D341Med (cell line): ENCODE data around the gene FLAD1.

Source experiments
- DNase-seq: peaks from one replicate; pipeline ENCODE4 v3.0.0; 2012; ENCODE audit warnings: low spot score

The FLAD1 gene

DNA sequence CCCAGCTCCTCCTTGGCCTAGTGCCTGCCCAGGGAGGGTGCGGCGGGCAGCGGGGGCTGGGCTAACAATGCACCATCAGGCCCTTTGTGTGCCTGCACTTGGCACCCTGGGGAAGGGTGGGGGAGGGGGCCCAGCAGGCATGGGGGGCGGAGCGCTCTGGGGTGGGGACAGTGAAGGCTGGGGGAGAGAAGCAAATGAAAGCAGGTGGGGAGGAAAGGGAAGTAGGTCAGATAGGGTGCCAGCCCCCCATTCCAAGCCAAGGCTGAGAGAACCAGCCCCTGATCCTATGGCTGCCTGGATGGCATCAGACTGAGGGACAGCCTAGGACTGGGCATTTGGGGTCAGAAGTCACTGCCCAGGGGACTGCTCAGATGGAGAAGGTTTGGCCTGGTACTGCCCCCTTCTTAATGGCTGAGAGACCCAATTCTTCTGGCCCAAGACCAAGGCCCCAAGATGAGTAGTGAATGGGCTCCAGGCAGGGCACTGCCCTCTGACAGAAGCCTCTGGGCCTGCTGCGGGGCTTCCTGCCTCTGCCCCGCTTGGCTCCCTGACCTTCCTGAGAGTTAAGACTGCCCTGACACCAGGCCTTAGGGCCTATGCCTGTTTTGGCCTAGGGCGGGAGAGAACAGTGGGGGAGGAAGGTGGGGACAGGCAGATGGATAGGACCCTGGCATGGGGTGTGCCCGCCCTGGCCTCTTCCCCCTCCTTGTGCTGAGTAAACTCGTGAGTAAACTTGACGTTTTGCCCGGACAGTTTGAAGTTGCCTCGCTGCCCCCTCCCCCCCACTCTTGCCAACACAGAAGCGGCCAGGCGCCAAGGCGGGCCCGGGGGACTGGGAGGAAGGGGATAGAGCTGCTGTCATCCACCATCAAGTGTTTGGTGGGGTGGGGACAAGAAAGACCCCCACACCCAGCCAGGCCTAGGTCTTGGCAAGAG, 22.2 kb downstream of the FLAD1 start:
- no peak for DNase-seq

DNA sequence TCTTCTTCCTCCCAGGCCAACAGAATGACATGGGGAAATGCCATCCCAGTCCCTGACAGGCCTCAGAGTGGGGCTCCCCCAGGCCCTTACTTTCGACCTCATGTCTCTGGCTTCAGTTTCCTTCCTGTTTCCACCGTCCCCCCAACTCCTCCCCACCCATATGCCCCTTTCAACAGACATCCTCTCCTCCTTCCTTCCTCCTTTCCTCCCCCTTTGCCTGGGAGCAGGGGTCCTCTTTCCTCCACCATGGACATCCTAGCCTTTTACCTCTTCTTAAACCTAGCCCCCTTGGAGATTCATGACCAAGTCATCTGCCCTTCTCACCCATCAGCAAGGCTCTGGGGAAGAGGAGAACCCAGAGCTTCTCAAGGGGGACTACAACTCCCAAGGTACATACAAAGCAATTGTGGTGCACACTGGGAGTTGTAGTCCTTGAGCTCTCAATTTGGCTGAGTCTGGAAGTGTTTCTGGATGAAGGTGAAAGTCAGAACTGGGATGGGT, 23.5 kb downstream of the FLAD1 start:
- no peak for DNase-seq

DNA sequence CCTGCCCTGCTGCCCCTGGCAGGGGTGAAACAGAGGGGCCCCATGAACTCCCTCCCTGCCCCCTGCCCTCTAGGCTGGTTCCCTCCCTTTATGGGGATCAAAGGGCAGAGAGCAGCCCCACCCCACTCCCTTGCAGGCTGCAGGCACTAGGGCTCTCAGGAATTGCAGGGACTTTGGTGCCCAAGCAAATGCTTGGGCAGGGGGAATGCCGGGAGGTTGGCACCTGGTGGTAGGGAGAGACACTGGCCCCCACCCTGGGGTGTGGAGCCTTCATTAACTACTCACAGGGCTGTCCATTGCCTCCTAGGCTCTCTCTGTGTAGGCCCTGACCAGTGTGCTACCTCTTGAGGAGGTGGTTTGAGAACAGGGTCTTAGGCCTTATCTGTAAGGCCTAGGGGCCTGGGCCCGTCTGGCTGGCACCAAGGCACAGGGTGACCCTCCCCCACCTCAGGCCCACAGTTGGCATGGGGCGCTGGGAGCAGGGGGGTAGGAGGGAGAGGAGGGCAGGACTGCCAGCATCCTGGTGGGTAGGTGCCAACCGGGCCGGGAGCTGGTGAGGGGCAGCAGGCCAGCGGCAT, 24.2 kb downstream of the FLAD1 start:
- DNase-seq, result no peak

DNA sequence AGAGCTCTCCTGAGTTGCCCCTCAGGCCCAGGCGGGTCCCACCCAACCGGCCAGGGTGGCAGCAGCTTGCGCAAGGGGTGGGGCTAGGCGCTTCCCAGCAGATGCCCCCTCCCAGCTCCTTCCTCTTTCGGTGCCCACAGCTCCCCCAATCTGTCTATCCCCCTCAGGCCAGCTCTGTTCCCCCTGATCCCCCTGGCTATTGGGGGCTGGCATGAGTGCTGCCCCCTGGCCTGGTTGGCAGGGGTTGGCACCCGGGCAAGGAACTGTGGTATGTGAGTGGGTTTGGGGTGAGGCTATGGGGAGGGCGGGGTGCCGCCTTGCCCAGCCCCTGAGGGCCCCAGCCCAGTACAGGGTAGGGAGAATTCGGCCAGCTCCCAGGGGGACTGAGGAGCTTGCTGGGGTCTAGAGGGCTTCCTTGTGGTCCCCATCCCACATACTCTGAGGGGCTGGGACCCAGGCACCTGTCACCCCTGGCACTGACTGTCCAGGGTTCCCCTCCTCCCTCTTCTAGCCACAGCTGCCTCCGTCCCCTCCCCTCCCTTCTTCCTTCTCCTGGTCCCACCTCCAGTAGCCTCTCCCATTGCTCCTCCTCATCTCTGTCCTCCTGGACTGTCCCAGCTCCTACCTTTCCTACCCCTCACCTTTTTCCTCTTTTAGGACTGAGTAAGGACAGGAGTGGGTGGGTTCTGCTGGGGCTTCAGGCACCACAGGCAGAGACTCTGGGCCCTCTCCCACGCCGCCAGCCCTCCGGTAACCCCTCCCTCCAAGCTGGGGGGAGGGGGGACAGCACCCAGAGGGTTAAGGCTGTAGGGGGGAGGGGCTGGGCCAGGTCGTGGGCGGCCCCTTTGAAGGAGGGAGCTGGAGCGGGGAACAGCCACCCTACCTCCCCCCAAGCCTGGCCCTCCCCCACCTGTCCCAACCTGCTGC, 25.1 kb downstream of the FLAD1 start:
- no peak for DNase-seq

DNA sequence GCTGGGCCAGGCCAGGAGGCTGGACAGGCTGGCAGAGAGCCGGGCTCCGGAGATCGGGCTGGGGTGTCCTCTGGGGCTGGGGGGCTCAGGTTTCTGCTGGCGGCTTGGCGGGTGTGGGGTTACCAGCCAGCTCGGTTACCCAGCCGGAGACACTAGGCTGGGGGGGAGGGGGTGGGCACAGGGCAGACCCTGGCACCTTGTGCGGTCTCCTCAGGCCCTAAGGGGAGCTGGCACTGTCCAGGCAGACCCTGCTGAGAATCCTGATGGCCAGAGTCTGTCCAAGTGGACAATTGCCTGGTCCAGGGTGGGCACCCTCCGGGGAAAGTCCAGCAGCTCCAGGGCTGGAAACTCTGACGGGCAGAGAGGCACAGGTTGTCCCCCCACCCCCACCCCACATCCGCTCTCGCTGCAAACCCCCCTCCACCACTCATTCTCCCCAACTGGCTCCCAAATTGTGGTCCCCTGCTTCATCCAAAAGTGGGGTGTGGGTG, 26.1 kb downstream of the FLAD1 start:
- DNase-seq, result no peak

DNA sequence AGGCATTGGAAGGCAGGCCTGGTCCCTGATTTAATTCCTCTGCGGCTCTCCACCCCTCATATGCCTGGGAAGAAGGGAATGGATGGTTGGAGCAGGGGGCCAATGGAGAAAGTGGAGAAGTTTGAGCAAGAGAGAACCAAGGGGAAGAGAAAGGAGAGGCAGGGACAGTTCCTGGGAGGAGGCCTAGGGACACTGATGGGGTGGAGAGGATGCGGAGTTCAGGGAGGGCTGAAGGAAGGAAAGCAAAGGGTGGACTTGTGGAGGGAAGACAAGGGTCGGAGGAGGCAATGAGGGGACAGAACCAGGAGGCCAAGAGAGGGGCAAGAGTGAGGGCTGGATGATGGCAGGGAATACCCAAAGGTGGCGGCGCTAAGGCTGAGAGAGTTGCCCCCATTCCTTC, 26.6 kb downstream of the FLAD1 start:
- DNase-seq, result no peak

DNA sequence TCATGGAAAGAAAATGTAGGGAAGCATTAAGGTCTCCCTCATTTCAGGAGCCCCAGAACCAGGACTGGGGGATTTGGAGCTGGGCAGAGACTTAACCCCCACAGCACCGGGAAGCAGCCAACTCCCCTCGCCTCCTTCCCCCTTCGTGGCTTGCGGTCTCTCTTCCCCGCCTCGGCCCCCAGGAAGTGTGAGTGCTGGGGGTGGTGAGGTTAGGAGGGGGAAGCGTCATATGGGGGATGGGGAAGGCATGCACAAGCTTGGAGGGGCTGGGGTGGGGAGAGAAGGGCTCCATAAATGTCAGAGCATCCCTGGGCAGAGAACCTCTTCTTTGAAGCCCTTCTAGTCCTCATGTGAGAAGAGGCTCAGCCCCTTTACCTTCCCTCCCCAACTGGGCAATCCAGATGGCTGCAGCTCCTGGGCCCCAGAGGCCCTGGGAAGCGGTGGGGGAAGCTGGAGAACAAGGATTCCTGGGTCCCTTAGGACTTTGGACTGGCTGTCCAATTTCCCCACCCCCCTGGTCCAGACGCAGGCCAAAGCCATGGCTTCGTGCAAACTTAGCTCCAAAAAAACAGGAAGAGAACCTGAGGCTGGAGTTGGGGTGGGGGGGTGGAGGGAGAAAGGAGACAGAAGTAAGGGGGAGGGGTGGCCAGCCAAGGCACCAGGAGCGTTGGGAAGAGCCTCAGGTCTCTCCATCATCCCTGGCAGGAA, 27.2 kb downstream of the FLAD1 start:
- no peak for DNase-seq

DNA sequence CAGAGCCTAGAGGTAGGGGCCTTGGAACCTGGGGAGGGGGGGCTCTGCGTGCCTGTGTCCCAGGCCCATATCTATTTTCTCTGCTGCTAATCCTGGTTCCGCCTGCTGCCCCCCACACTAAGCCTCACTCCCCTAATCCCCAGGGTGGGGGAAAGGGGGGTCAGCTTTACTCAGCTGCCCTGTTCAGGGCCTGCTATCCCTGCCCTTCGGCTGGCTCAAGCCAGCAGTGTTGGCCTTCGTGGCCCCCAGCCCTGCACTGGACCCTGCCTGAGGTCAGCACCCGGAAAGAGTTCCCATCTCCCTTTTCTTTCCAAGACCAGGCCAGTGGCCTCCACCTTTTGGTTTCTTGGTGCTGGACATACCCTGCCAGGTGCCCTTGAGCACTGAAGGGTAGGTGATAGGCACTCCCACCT, 27.9 kb downstream of the FLAD1 start:
- DNase-seq, result peak; percentile 61

DNA sequence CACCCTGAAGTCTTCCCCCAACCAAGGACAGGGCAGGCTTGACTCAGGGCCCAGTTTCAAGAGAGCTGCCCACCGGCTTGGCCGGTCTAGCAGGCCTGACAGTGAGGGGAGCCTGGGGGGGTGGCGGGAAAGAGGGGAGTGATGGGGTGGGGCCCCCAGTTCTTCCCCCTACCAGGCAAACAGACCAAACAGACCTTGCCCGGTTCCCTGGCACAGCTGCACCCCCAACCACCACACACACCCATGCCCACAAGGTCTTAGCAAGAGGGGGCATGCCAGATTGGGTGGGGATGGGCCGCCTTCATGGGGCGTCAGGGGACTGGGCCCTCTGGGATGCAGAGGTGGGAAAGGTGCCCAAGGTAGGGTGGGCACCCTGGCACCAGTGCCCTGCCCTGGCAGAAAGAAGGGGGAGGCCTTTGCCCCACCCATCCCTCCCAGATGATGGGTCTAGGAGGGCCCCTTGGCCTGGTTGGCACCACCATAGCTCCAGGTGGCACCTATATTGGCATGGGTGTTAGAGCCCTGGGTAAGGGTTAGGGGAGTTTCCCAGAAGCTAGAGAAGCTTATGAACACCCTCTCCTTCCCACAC, 28.4 kb downstream of the FLAD1 start:
- DNase-seq, result no peak

DNA sequence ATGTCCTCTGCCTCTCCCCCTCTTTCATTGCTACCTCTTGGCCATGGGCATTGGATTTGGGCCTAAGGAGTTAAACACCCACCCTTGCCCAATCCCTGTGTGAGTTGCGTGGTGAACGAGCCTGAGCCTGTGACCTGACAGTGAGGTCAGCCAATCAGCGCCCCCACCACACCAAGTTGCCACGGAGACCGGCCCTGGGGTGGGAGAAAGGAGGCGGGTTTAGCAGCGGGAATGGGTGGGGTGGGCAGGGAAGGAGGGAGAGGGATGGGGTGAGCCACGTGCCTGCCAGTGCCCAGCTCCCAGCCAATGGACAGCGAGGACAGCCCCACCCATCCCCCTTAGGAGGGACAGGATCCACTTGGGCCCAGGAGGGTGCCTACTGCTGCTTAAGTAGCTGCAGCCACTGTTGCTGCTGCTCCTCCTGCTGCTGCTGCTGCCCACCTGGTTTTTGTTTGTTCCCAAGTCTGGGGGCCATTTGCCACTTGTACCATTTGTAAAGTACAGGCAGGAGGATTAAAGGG, 28.9 kb downstream of the FLAD1 start:
- DNase-seq, result peak; percentile 96

GRCh38 chr1:155012776-155013602, 29.8 kb downstream of the FLAD1 start:
- DNase-seq, result no peak

DNA sequence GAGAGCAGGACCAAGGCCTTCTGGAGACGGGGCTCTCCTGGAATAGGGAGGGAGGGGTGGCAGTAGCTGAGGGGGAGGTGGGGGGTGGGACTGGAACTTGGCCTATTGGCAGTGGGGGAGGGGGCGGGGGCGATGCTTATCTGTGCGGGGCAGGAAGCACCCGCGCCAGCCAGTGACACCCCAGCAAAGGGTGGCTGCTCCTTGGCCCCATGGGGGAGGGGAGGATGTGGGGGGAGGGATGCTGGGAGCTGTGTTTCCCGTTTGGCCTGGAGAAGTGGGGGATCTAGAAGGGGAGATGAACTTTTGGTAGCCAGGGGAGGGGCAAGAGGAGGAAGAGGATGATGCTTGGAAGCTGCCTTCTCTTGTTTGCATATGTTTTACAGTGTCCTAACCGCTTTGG, 30.5 kb downstream of the FLAD1 start:
- DNase-seq, result no peak

- no peak for DNase-seq
Measured at GRCh38 chr1:155014709-155015508, 31.8 kb downstream of the FLAD1 start.

DNA sequence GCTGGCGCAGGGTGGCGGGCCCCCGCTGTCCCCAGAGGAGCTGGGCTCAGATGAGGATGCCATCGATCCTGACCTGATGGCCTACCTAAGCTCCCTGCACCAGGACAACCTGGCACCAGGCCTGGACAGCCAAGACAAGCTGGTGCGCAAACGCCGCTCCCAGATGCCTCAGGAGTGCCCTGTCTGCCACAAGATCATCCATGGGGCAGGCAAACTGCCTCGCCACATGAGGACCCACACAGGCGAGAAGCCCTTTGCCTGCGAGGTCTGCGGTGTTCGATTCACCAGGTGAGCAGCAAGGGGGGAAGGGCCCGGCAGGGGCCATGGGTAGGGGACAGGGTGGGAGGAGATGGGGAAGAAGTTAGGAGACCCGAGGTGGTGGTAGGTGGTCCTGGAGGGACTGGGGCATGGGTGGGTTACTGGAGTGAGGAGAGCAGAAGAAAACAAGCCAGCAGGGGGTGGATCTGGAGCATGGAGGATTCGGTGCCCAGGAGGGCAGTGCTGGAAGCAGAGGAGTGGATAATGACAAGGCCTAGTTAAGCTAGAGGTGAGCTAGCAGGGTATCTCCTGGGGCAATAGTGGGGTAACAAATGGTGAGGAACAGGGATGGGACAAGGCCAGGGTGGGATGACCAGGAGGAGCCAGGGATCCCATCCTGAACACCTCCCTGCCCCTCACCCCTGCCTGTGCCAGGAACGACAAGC, 32.5 kb downstream of the FLAD1 start:
- no peak for DNase-seq

GRCh38 chr1:155016231-155016831, 33.2 kb downstream of the FLAD1 start:
- DNase-seq, result no peak

- DNase-seq, result peak; percentile 97
Measured at GRCh38 chr1:155017041-155017945, 34.1 kb downstream of the FLAD1 start.

- DNase-seq, result no peak
Measured at GRCh38 chr1:155017946-155018316, 34.8 kb downstream of the FLAD1 start.
